Epidermal melanocyte (primary cell): ENCODE data around the gene UBE2QL1.

Source experiments
- DNase-seq: peaks from one replicate; pipeline ENCODE4 v3.0.0; 2011; ENCODE audit warnings: low spot score; ENCODE audit not compliant: insufficient read length

The UBE2QL1 gene

GRCh38 chr5:6475626-6476312 is 27.1 kb downstream of the UBE2QL1 start:
- DNase-seq, result no peak

- no peak for DNase-seq
Measured at GRCh38 chr5:6476313-6476661, 27.6 kb downstream of the UBE2QL1 start.

GRCh38 chr5:6478793-6479192 is 30.1 kb downstream of the UBE2QL1 start:
- no peak for DNase-seq

GRCh38 chr5:6480133-6481051 is 31.7 kb downstream of the UBE2QL1 start:
- DNase-seq, result no peak

- DNase-seq, result no peak
Measured at GRCh38 chr5:6482735-6483134, 34.1 kb downstream of the UBE2QL1 start.

- no peak for DNase-seq
Measured at GRCh38 chr5:6483880-6484382, 35.3 kb downstream of the UBE2QL1 start.

- no peak for DNase-seq
Measured at GRCh38 chr5:6484446-6484845, 35.8 kb downstream of the UBE2QL1 start.

- no peak for DNase-seq
Measured at GRCh38 chr5:6484899-6485298, 36.2 kb downstream of the UBE2QL1 start.

- no peak for DNase-seq
Measured at GRCh38 chr5:6485441-6485840, 36.8 kb downstream of the UBE2QL1 start.

- DNase-seq, result no peak
Measured at GRCh38 chr5:6486074-6486473, 37.4 kb downstream of the UBE2QL1 start.

- DNase-seq, result no peak
Measured at GRCh38 chr5:6487081-6487480, 38.4 kb downstream of the UBE2QL1 start.

GRCh38 chr5:6488021-6488420 is 39.4 kb downstream of the UBE2QL1 start:
- DNase-seq, result no peak

GRCh38 chr5:6489643-6490185 is 41.1 kb downstream of the UBE2QL1 start:
- no peak for DNase-seq

- DNase-seq, result no peak
Measured at GRCh38 chr5:6490246-6490645, 41.6 kb downstream of the UBE2QL1 start.

- no peak for DNase-seq
Measured at GRCh38 chr5:6490693-6491092, 42.0 kb downstream of the UBE2QL1 start.

GRCh38 chr5:6491196-6491918 is 42.7 kb downstream of the UBE2QL1 start:
- DNase-seq, result no peak

GRCh38 chr5:6491919-6492290 is 43.2 kb downstream of the UBE2QL1 start:
- DNase-seq, result no peak

- DNase-seq, result no peak
Measured at GRCh38 chr5:6492934-6493333, 44.3 kb downstream of the UBE2QL1 start.

- DNase-seq, result no peak
Measured at GRCh38 chr5:6493681-6494454, 45.2 kb downstream of the UBE2QL1 start.

GRCh38 chr5:6494939-6495338 is 46.3 kb downstream of the UBE2QL1 start:
- DNase-seq, result no peak
